ENCODE results near the gene JPH2.
A peak's percentile ranks its signal among the peaks of the same experiment; 100 is the strongest.
"Not testable (repeated sequence)": the region's sequence is repeated elsewhere in the genome, so short reads cannot be mapped to it uniquely, and the experiment has no call there.

Gene JPH2

GRCh38 chr20:44193801-44194200 is 6.8 kb upstream of the JPH2 start:
- Histone ChIP-seq H3K9ac (ENCODE audit: low read length) (no peak overlapping the region), H3K4me1 (ENCODE audit: low read length) (no peaks in the 10 kb centered on the region), H2AFZ (ENCODE audit: low read length) (no peak overlapping the region), H3K9me2 (replicated peaks; ENCODE audit: insufficient read depth, low read length) (no peaks in the 10 kb centered on the region), H3K36me3 (replicated peaks; ENCODE audit: insufficient read depth, low read length) (peaks cover 8% of the 10 kb centered on the region), H3K79me2 (ENCODE audit: low read length) (no peaks in the 10 kb centered on the region), H3F3A (ENCODE audit: insufficient read depth, low read length) (no peaks in the 10 kb centered on the region), H3K27ac (ENCODE audit: low read length) (no peak overlapping the region), H4K20me1 (ENCODE audit: insufficient read depth, low read length) (no peaks in the 10 kb centered on the region), H3K27me3 (replicated peaks; ENCODE audit: insufficient read depth, low read length) (no peaks in the 10 kb centered on the region), H3K4me3 (ENCODE audit: low read length) (no peak overlapping the region), H3K4me2 (ENCODE audit: low read depth, low read length) (no peak overlapping the region), H3K9me3 (replicated peaks; ENCODE audit: insufficient read depth, low read length) (no peaks in the 10 kb centered on the region)
- no peak for TF ChIP-seq CTCF (IDR thresholded peaks at IDR 0.05; ENCODE audit: low read length)
- TF ChIP-seq EZH2 (optimal IDR thresholded peaks at IDR 0.05; ENCODE audit: low read depth, low read length) = no peak
- TF ChIP-seq EZH2phosphoT487 (IDR thresholded peaks at IDR 0.05; ENCODE audit: low read length) = no peak
- DNase-seq = no peak

- H3K4me3 ChIP-seq (ENCODE audit: low read length); H2AFZ ChIP-seq (ENCODE audit: low read length); H3K27me3 ChIP-seq (replicated peaks; ENCODE audit: insufficient read depth, low read length); H3K4me1 ChIP-seq (ENCODE audit: low read length); H3K79me2 ChIP-seq (ENCODE audit: low read length); H4K20me1 ChIP-seq (ENCODE audit: insufficient read depth, low read length); H3F3A ChIP-seq (ENCODE audit: insufficient read depth, low read length); H3K36me3 ChIP-seq (replicated peaks; ENCODE audit: insufficient read depth, low read length); H3K9me3 ChIP-seq (replicated peaks; ENCODE audit: insufficient read depth, low read length); DNase-seq; H3K4me2 ChIP-seq (ENCODE audit: low read depth, low read length); H3K27ac ChIP-seq (ENCODE audit: low read length); H3K9me2 ChIP-seq (replicated peaks; ENCODE audit: insufficient read depth, low read length); H3K9ac ChIP-seq (ENCODE audit: low read length): not testable (repeated sequence)
Measured at GRCh38 chr20:44191640-44192039, 4.7 kb upstream of the JPH2 start.

GRCh38 chr20:44190197-44190852 is 3.3 kb upstream of the JPH2 start:
- TF ChIP-seq CTCF (IDR thresholded peaks at IDR 0.05; ENCODE audit: low read length) = peak; percentile 74
- not testable (repeated sequence) for H3K9me2 ChIP-seq (replicated peaks; ENCODE audit: insufficient read depth, low read length)

DNA sequence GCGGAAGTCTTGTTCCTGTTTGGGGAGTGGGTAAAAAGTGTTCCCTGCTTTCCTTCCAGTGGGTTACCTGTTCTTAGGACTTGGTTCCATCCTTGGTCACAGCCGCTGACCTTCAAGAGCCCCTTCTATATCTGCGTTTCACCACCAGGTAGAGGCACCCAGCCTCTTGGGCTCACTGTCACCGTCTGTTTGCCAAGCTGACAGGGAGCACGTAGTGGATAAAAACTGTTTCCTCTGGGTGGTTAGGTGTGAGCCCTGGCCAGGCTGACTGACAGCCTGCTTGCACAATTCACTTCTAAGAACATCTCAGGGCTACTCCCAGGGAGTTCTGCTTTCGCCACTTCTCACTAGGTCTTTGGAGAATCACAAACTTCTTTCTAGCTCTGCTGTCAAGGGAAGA is 1.8 kb upstream of the JPH2 start:
- Histone ChIP-seq H3K79me2 (ENCODE audit: low read length) (no peaks in the 10 kb centered on the region), H3K4me3 (ENCODE audit: low read length) (no peak overlapping the region), H3K27ac (ENCODE audit: low read length) (no peak overlapping the region), H4K20me1 (ENCODE audit: insufficient read depth, low read length) (no peaks in the 10 kb centered on the region), H3F3A (ENCODE audit: insufficient read depth, low read length) (no peaks in the 10 kb centered on the region), H3K4me1 (ENCODE audit: low read length) (no peaks in the 10 kb centered on the region), H3K4me2 (ENCODE audit: low read depth, low read length) (no peak overlapping the region), H3K9me3 (replicated peaks; ENCODE audit: insufficient read depth, low read length) (no peaks in the 10 kb centered on the region), H3K9me2 (replicated peaks; ENCODE audit: insufficient read depth, low read length) (no peaks in the 10 kb centered on the region), H3K9ac (ENCODE audit: low read length) (no peak overlapping the region), H3K36me3 (replicated peaks; ENCODE audit: insufficient read depth, low read length) (no peaks in the 10 kb centered on the region), H3K27me3 (replicated peaks; ENCODE audit: insufficient read depth, low read length) (peaks cover 6% of the 10 kb centered on the region; the same call in 1 of the 2 replicates), H2AFZ (ENCODE audit: low read length) (no peak overlapping the region)
- no peak for TF ChIP-seq CTCF (IDR thresholded peaks at IDR 0.05; ENCODE audit: low read length)
- no peak for TF ChIP-seq EZH2 (optimal IDR thresholded peaks at IDR 0.05; ENCODE audit: low read depth, low read length)
- no peak for TF ChIP-seq EZH2phosphoT487 (IDR thresholded peaks at IDR 0.05; ENCODE audit: low read length)
- DNase-seq = no peak

More at GRCh38 chr20:44190197-44190852, 3.3 kb upstream of the JPH2 start:
- H3K4me3 ChIP-seq (ENCODE audit: low read length); H3K27ac ChIP-seq (ENCODE audit: low read length); H3K4me2 ChIP-seq (ENCODE audit: low read depth, low read length); H3K9ac ChIP-seq (ENCODE audit: low read length); H3K4me1 ChIP-seq (ENCODE audit: low read length); H3K36me3 ChIP-seq (replicated peaks; ENCODE audit: insufficient read depth, low read length); H3F3A ChIP-seq (ENCODE audit: insufficient read depth, low read length); H3K79me2 ChIP-seq (ENCODE audit: low read length); H3K9me3 ChIP-seq (replicated peaks; ENCODE audit: insufficient read depth, low read length); H4K20me1 ChIP-seq (ENCODE audit: insufficient read depth, low read length); H3K27me3 ChIP-seq (replicated peaks; ENCODE audit: insufficient read depth, low read length); H2AFZ ChIP-seq (ENCODE audit: low read length): not testable (repeated sequence)
- DNase-seq = peak; percentile 71
